NT2/D1 (cell line): ENCODE measurements around the gene FGD4.

ENCODE experiments used
- SUZ12 ChIP-seq: IDR thresholded peaks from 2 replicates; pipeline ENCODE4 v1.6.1; 2011; ENCODE audit not compliant: insufficient read length, insufficient read depth; ENCODE audit errors: extremely low read depth
- YY1 ChIP-seq: IDR thresholded peaks from 2 replicates; pipeline ENCODE4 v1.6.1; 2011; ENCODE audit not compliant: insufficient read length, insufficient read depth
- ZNF274 ChIP-seq: IDR thresholded peaks from 2 replicates; pipeline ENCODE4 v1.6.1; 2011; ENCODE audit warnings: mild to moderate bottlenecking, low read depth, low read length

DNA sequence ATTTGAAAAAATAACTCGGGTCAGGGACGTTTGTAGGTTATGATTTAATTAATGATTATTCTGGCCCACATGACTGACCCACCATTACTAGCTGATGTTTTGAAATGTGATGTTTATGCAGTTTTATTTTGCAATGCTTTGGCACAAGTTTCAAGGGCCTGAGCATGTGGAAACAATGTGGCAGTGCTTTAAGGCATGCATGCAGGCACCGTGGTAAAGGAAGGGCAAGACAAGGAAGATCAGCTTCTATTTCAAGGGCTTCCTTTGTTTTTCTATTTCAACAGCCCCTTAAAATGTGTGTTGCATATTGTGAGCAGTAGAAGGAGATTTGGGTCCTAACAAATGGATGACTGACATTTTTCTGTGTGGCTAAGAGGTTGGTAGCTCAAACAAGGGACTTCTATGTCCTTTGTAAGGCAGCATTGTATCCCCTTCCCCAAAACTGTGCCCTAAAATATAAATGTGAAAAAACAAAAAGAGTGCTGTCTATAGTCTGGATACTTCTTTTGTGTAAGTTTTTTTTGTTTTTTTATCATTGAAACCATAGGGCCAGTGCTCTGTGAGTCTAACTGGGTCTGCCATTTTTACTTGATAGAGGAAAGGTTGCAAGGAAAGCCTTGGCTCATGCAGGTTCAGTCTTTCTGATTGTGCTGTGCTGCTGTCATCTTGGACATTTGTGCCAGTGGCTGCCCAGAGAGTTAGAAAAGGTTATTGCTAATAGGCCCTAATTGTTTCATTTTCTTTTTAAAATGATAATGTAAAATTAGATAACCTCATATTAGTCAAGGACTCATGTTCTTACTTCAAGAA, 103.5 kb downstream of the FGD4 start:
- TF ChIP-seq ZNF274 (no peak), SUZ12 (no peak), YY1 (no peak)
